GM18499 (cell line): ENCODE results near the gene CAPZB.

Experiments used
- ATAC-seq: cut with Tn5 transposase; IDR thresholded peaks from one replicate; pipeline ENCODE4 v1.9.1; 2021; ENCODE audit warnings: moderate number of reproducible peaks; ENCODE audit not compliant: insufficient read depth, unreplicated experiment

The CAPZB gene

GRCh38 chr1:19475296-19475695, 10.0 kb downstream of the CAPZB start:
- ATAC-seq: no peak

- ATAC-seq: no peak
Observed at GRCh38 chr1:19472174-19472573, 13.2 kb downstream of the CAPZB start.

- ATAC-seq: no peak
Observed at GRCh38 chr1:19469004-19469403, 16.3 kb downstream of the CAPZB start.

GRCh38 chr1:19468397-19468956, 16.9 kb downstream of the CAPZB start:
- ATAC-seq: no peak

GRCh38 chr1:19467199-19468187, 17.8 kb downstream of the CAPZB start:
- ATAC-seq: no peak

- ATAC-seq: no peak
Observed at GRCh38 chr1:19466112-19466561, 19.2 kb downstream of the CAPZB start.

- ATAC-seq: no peak
Observed at GRCh38 chr1:19465650-19466049, 19.7 kb downstream of the CAPZB start.

- no peak for ATAC-seq
Observed at GRCh38 chr1:19465123-19465522, 20.2 kb downstream of the CAPZB start.

GRCh38 chr1:19464696-19465095, 20.6 kb downstream of the CAPZB start:
- ATAC-seq: no peak

GRCh38 chr1:19463504-19463803, 21.9 kb downstream of the CAPZB start:
- ATAC-seq: no peak

- peak; percentile 39 for ATAC-seq
Observed at GRCh38 chr1:19462781-19463503, 22.4 kb downstream of the CAPZB start.

- no peak for ATAC-seq
Observed at GRCh38 chr1:19461220-19461554, 24.2 kb downstream of the CAPZB start.

- ATAC-seq: no peak
Observed at GRCh38 chr1:19460535-19461219, 24.7 kb downstream of the CAPZB start.

GRCh38 chr1:19458815-19459417, 26.4 kb downstream of the CAPZB start:
- no peak for ATAC-seq

GRCh38 chr1:19457607-19458006, 27.7 kb downstream of the CAPZB start:
- no peak for ATAC-seq

- ATAC-seq: no peak
Observed at GRCh38 chr1:19456968-19457441, 28.3 kb downstream of the CAPZB start.

- no peak for ATAC-seq
Observed at GRCh38 chr1:19455353-19455752, 30.0 kb downstream of the CAPZB start.

- no peak for ATAC-seq
Observed at GRCh38 chr1:19454265-19455146, 30.8 kb downstream of the CAPZB start.

- ATAC-seq: no peak
Observed at GRCh38 chr1:19453741-19454201, 31.6 kb downstream of the CAPZB start.
